NB4 (cell line): ENCODE measurements around the gene SRGAP3.

ENCODE experiments used
- CTCF ChIP-seq: IDR thresholded peaks from one replicate; pipeline ENCODE4 v1.5.1; 2012; ENCODE audit warnings: low read depth, low read length
- MAX ChIP-seq: IDR thresholded peaks from 2 replicates; pipeline ENCODE4 v1.6.1; 2011; ENCODE audit warnings: low read depth, low read length
- MYC ChIP-seq: IDR thresholded peaks from 2 replicates; pipeline ENCODE4 v1.6.1; 2011; ENCODE audit warnings: low read depth, low read length
- POLR2A ChIP-seq: IDR thresholded peaks from 2 replicates; pipeline ENCODE4 v1.6.1; 2011; ENCODE audit warnings: mild to moderate bottlenecking; ENCODE audit not compliant: insufficient read length; ENCODE audit errors: extremely low read depth

- TF ChIP-seq MAX (no peak), CTCF (no peak), POLR2A (no peak), MYC (no peak)
Observed at GRCh38 chr3:9088441-9089353, 160.7 kb downstream of the SRGAP3 start.
